K562 (cell line): ENCODE data around the gene KLHDC7A. TPM values are rescaled to one million over a fixed set of nuclear protein-coding genes. Genes with fewer than 3 reads are reported as not detected.

ENCODE experiments used
- TOE1 ChIP-seq, 2 experiments: fragments of 450-650 bp in 1 of 2; sonication (generic) in 1 of 2; formaldehyde crosslinking in 1 of 2; IDR thresholded peaks; 2 replicates each; pipeline versions ENCODE4 v1.7.1 to v1.8.0; 2016 to 2022; ENCODE audit warnings: borderline replicate concordance in 2 of 2, mild to moderate bottlenecking in 2 of 2, antibody characterized with exemption in 1 of 2, inconsistent platforms in 1 of 2, low read depth in 1 of 2, missing genetic modification reagents in 1 of 2, moderate library complexity in 1 of 2
- polyA plus RNA-seq, 8 experiments: library from polyadenylated mRNA; depleted of rRNA in 4 of 8; stranded (reverse) in 5 of 8; unstranded in 3 of 8; fragments of >200 nt; fragmentation: Nextera tagmentation in 2 of 8; fragmentation: Illumina TruSeq in 1 of 8; extraction: Ambion mirVana in 2 of 8; extraction: Trizol in 1 of 8; gene quantifications; 2 replicates each; pipeline versions ENCODE4 v1.2.1 to v1.2.3, GENCODE V29; 2011 to 2014; ENCODE audit warnings: inconsistent platforms in 1 of 8, missing spikeins in 1 of 8
- total RNA-seq, 7 experiments: library from RNA; depleted of rRNA in 6 of 7; stranded (reverse); fragments of >200 nt in 6 of 7; fragmentation: Illumina TruSeq in 2 of 7; extraction: Trizol in 2 of 7; gene quantifications; 2 replicates each; pipeline versions ENCODE4 v1.2.1 to v1.2.3, GENCODE V29; 2011 to 2021; ENCODE audit warnings: low replicate concordance in 1 of 7
- TF ChIP-seq, protein P1 (sequence below), 2 experiments: fragments of 450-650 bp; formaldehyde crosslinking in 1 of 2; IDR thresholded peaks; 2 replicates each; pipeline versions ENCODE4 v1.4.0 to v1.6.1; 2014 to 2020; ENCODE audit warnings: mild to moderate bottlenecking in 2 of 2, borderline replicate concordance in 1 of 2, low read depth in 1 of 2
- TF ChIP-seq, protein P2 (sequence below): fragments of 450-650 bp; formaldehyde crosslinking; IDR thresholded peaks from 2 replicates; pipeline ENCODE4 v1.4.0; 2020; ENCODE audit warnings: mild to moderate bottlenecking, mixed read lengths
- TF ChIP-seq, protein P3 (sequence below): sonication (generic); formaldehyde crosslinking; IDR thresholded peaks from 2 replicates; pipeline ENCODE4 v1.8.0; 2022; ENCODE audit warnings: mild to moderate bottlenecking, missing genetic modification reagents, borderline replicate concordance

The KLHDC7A gene
- total and polyA plus RNA-seq, 9 of the 15 experiments (the other 6 are each of a cell fraction or from before 2014, with no cell fraction given) = 0.01 to 0.02 (median 0.01) TPM; not detected in 6

DNA sequence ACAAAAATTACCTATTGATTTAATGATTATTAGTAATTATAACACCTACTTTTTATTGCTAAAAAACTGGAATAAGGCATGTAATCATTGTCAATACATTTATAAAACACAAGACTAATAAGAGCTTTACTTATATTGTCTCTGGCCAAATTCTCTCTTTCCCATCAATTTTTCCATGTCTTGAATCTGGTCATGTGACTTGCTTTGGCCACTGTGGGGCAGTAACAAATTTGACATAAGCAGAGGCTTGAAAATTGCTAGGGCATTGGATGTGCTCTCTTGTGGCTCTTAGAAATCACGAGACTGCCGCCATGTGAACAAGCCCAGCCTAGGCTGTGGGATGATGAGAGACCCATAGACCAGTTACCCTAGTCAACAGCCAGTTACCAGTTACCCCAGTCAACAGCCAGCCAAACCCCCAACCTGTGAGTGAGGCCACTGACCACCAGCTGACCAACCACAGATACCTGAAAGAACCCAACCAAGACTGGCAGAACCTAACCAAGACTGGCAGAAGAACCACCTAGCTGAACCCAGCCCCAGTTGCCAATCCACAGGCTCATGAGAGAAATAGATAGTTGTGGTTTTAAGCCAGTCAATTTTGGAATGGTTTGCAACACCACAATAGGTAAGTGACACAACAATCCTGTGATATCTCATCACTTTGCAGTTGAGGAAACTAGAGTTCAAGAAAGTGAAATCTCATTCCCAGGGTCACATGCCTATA lies 8.8 kb downstream of the KLHDC7A start (continued):
- TF ChIP-seq, protein P1, sequence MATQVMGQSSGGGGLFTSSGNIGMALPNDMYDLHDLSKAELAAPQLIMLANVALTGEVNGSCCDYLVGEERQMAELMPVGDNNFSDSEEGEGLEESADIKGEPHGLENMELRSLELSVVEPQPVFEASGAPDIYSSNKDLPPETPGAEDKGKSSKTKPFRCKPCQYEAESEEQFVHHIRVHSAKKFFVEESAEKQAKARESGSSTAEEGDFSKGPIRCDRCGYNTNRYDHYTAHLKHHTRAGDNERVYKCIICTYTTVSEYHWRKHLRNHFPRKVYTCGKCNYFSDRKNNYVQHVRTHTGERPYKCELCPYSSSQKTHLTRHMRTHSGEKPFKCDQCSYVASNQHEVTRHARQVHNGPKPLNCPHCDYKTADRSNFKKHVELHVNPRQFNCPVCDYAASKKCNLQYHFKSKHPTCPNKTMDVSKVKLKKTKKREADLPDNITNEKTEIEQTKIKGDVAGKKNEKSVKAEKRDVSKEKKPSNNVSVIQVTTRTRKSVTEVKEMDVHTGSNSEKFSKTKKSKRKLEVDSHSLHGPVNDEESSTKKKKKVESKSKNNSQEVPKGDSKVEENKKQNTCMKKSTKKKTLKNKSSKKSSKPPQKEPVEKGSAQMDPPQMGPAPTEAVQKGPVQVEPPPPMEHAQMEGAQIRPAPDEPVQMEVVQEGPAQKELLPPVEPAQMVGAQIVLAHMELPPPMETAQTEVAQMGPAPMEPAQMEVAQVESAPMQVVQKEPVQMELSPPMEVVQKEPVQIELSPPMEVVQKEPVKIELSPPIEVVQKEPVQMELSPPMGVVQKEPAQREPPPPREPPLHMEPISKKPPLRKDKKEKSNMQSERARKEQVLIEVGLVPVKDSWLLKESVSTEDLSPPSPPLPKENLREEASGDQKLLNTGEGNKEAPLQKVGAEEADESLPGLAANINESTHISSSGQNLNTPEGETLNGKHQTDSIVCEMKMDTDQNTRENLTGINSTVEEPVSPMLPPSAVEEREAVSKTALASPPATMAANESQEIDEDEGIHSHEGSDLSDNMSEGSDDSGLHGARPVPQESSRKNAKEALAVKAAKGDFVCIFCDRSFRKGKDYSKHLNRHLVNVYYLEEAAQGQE (IDR thresholded peaks at IDR 0.05; ENCODE audit: borderline replicate concordance) = peak; percentile 19; the same call in 1 of the 2 replicates
- TF ChIP-seq, protein P1 (CRISPR knock-in tag; IDR thresholded peaks at IDR 0.05; ENCODE audit: low read depth) = no peak
- TF ChIP-seq TOE1 (IDR thresholded peaks at IDR 0.05; ENCODE audit: borderline replicate concordance) (peak; percentile 68; the same call in 1 of the 2 replicates), TOE1 (CRISPR knock-in tag; IDR thresholded peaks at IDR 0.05; ENCODE audit: borderline replicate concordance, low read depth) (no peak)
- TF ChIP-seq, protein P2, sequence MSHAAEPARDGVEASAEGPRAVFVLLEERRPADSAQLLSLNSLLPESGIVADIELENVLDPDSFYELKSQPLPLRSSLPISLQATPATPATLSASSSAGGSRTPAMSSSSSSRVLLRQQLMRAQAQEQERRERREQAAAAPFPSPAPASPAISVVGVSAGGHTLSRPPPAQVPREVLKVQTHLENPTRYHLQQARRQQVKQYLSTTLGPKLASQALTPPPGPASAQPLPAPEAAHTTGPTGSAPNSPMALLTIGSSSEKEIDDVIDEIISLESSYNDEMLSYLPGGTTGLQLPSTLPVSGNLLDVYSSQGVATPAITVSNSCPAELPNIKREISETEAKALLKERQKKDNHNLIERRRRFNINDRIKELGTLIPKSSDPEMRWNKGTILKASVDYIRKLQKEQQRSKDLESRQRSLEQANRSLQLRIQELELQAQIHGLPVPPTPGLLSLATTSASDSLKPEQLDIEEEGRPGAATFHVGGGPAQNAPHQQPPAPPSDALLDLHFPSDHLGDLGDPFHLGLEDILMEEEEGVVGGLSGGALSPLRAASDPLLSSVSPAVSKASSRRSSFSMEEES = peak; percentile 96
- TF ChIP-seq, protein P3, sequence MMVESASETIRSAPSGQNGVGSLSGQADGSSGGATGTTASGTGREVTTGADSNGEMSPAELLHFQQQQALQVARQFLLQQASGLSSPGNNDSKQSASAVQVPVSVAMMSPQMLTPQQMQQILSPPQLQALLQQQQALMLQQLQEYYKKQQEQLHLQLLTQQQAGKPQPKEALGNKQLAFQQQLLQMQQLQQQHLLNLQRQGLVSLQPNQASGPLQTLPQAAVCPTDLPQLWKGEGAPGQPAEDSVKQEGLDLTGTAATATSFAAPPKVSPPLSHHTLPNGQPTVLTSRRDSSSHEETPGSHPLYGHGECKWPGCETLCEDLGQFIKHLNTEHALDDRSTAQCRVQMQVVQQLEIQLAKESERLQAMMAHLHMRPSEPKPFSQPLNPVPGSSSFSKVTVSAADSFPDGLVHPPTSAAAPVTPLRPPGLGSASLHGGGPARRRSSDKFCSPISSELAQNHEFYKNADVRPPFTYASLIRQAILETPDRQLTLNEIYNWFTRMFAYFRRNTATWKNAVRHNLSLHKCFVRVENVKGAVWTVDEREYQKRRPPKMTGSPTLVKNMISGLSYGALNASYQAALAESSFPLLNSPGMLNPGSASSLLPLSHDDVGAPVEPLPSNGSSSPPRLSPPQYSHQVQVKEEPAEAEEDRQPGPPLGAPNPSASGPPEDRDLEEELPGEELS (CRISPR knock-in tag) = no peak
